ENCODE results near the gene FLNB. TPM values are rescaled to one million over a fixed set of nuclear protein-coding genes. Genes with fewer than 3 reads are reported as not detected.

Gene FLNB
- total RNA-seq, 1 donor from 2014 or later, result 32.0 TPM

- Histone ChIP-seq H3K9me3 (ENCODE audit: low read depth) (no peaks in the 10 kb centered on the region), H3F3A (ENCODE audit: low read depth) (no peaks in the 10 kb centered on the region), H3K27ac (no peak overlapping the region), H3K79me2 (ENCODE audit: low read depth) (no peaks in the 10 kb centered on the region), H3K36me3 (no peaks in the 10 kb centered on the region), H3K4me1 (no peaks in the 10 kb centered on the region), H3K4me3 (no peak overlapping the region), H3K9ac (no peak overlapping the region), H2AFZ (replicated peaks) (no peak overlapping the region), H3K27me3 (no peaks in the 10 kb centered on the region), H4K20me1 (ENCODE audit: low read depth) (no peaks in the 10 kb centered on the region), H3K4me2 (no peak overlapping the region)
- TF ChIP-seq CTCF (IDR thresholded peaks at IDR 0.05) (no peak), EZH2phosphoT487 (IDR thresholded peaks at IDR 0.05) (no peak), EZH2 (IDR thresholded peaks at IDR 0.05) (no peak)
- Mint-ChIP-seq H3K27ac (no peak overlapping the region), H3K9me3 (no peaks in the 10 kb centered on the region), H3K36me3 (peaks cover 18% of the 10 kb centered on the region), H3K27me3 (ENCODE audit: insufficient read depth, low read depth) (no peaks in the 10 kb centered on the region), H3K4me1 (peaks cover 7% of the 10 kb centered on the region), H3K4me3 (no peak overlapping the region)
- DNase-seq (ENCODE audit: low spot score), result no peak
Observed at GRCh38 chr3:58078610-58079009, 70.4 kb downstream of the FLNB start.

GRCh38 chr3:58079773-58080172 is 71.6 kb downstream of the FLNB start:
- Mint-ChIP-seq H3K4me1 (peaks cover 7% of the 10 kb centered on the region), H3K9me3 (no peaks in the 10 kb centered on the region), H3K27ac (no peak overlapping the region), H3K4me3 (no peak overlapping the region), H3K27me3 (ENCODE audit: insufficient read depth, low read depth) (no peaks in the 10 kb centered on the region), H3K36me3 (peaks cover 18% of the 10 kb centered on the region)
- Histone ChIP-seq H3F3A (ENCODE audit: low read depth) (no peaks in the 10 kb centered on the region), H3K36me3 (no peaks in the 10 kb centered on the region), H3K4me2 (no peak overlapping the region), H3K27ac (no peak overlapping the region), H3K27me3 (no peaks in the 10 kb centered on the region), H3K9me3 (ENCODE audit: low read depth) (no peaks in the 10 kb centered on the region), H3K4me1 (no peaks in the 10 kb centered on the region), H3K9ac (no peak overlapping the region), H3K79me2 (ENCODE audit: low read depth) (no peaks in the 10 kb centered on the region), H2AFZ (replicated peaks) (no peak overlapping the region), H3K4me3 (no peak overlapping the region), H4K20me1 (ENCODE audit: low read depth) (no peaks in the 10 kb centered on the region)
- no peak for DNase-seq (ENCODE audit: low spot score)
- TF ChIP-seq EZH2phosphoT487 (IDR thresholded peaks at IDR 0.05), result no peak
- no peak for TF ChIP-seq CTCF (IDR thresholded peaks at IDR 0.05)
- no peak for TF ChIP-seq EZH2 (IDR thresholded peaks at IDR 0.05)

- Histone ChIP-seq H3K4me2 (no peak overlapping the region), H3K27me3 (no peaks in the 10 kb centered on the region), H3K4me3 (no peak overlapping the region), H3K79me2 (ENCODE audit: low read depth) (no peaks in the 10 kb centered on the region), H2AFZ (replicated peaks) (no peak overlapping the region), H3K36me3 (no peaks in the 10 kb centered on the region), H3F3A (ENCODE audit: low read depth) (no peaks in the 10 kb centered on the region), H3K9me3 (ENCODE audit: low read depth) (no peaks in the 10 kb centered on the region), H3K27ac (no peak overlapping the region), H3K9ac (no peak overlapping the region), H3K4me1 (no peaks in the 10 kb centered on the region), H4K20me1 (ENCODE audit: low read depth) (no peaks in the 10 kb centered on the region)
- Mint-ChIP-seq H3K27me3 (ENCODE audit: insufficient read depth, low read depth) (peaks cover 3% of the 10 kb centered on the region), H3K36me3 (peaks cover 18% of the 10 kb centered on the region), H3K27ac (no peak overlapping the region), H3K9me3 (no peaks in the 10 kb centered on the region), H3K4me3 (no peak overlapping the region), H3K4me1 (peaks cover 7% of the 10 kb centered on the region)
- no peak for DNase-seq (ENCODE audit: low spot score)
- TF ChIP-seq EZH2phosphoT487 (IDR thresholded peaks at IDR 0.05), result no peak
- no peak for TF ChIP-seq EZH2 (IDR thresholded peaks at IDR 0.05)
- TF ChIP-seq CTCF (IDR thresholded peaks at IDR 0.05), result no peak
Observed at GRCh38 chr3:58082047-58082446, 73.8 kb downstream of the FLNB start.
